Smooth muscle cell (in vitro differentiated cells): Measurements from ENCODE around the gene POU5F1. TPM values are rescaled to one million over a fixed set of nuclear protein-coding genes. Genes with fewer than 3 reads are reported as not detected.
"Not testable (repeated sequence)": the region's sequence is repeated elsewhere in the genome, so short reads cannot be mapped to it uniquely, and the experiment has no call there.

Experiments used
- DNase-seq: peaks from one replicate; lab custom pipeline; 2025; ENCODE audit not compliant: unreplicated experiment; lab: John Stamatoyannopoulos, UW
- H2AFZ ChIP-seq: fragments of 200-600 bp; sonication (generic); 2 replicates; pipeline ENCODE4 v1.6.0; 2016; ENCODE audit warnings: antibody characterized with exemption, low read depth, mild to moderate bottlenecking
- H3F3A ChIP-seq: fragments of 200-600 bp; sonication (generic); 2 replicates; pipeline ENCODE4 v1.6.0; 2017; ENCODE audit warnings: antibody characterized with exemption, low read depth
- H3K27ac ChIP-seq: fragments of 200-600 bp; sonication (generic); 2 replicates; pipeline ENCODE4 v1.5.1; 2016; ENCODE audit warnings: low read depth, mild to moderate bottlenecking
- H3K27me3 ChIP-seq: fragments of 200-600 bp; sonication (generic); 2 replicates; pipeline ENCODE4 v1.6.1; 2016; ENCODE audit warnings: low read depth, mild to moderate bottlenecking
- H3K36me3 ChIP-seq: fragments of 200-600 bp; sonication (generic); 2 replicates; pipeline ENCODE4 v1.5.1; 2016; ENCODE audit warnings: low read depth
- H3K4me1 ChIP-seq: fragments of 200-600 bp; sonication (generic); 2 replicates; pipeline ENCODE4 v1.5.1; 2016; ENCODE audit warnings: low read depth
- H3K4me2 ChIP-seq: fragments of 200-600 bp; sonication (generic); 2 replicates; pipeline ENCODE4 v1.6.0; 2016; ENCODE audit warnings: mild to moderate bottlenecking
- H3K4me3 ChIP-seq: fragments of 200-600 bp; sonication (generic); 2 replicates; pipeline ENCODE4 v1.5.1; 2016; ENCODE audit warnings: mild to moderate bottlenecking
- H3K79me2 ChIP-seq: fragments of 200-600 bp; sonication (generic); 2 replicates; pipeline ENCODE4 v1.6.0; 2016; ENCODE audit warnings: low read depth, mild to moderate bottlenecking
- H3K9ac ChIP-seq: fragments of 200-600 bp; sonication (generic); 2 replicates; pipeline ENCODE4 v1.6.0; 2016; ENCODE audit warnings: low read depth
- H3K9me3 ChIP-seq: fragments of 200-600 bp; sonication (generic); replicated peaks from 2 replicates; pipeline ENCODE4 v1.5.1; 2016; ENCODE audit warnings: low read depth
- H4K20me1 ChIP-seq: fragments of 200-600 bp; sonication (generic); 2 replicates; pipeline ENCODE4 v1.6.0; 2016; ENCODE audit warnings: low read depth
- CTCF ChIP-seq: fragments of 200-600 bp; sonication (generic); IDR thresholded peaks from 2 replicates; pipeline ENCODE4 v1.5.1; 2017; ENCODE audit warnings: borderline replicate concordance, mild to moderate bottlenecking, antibody characterized with exemption; ENCODE audit not compliant: insufficient read depth, poor library complexity, severe bottlenecking
- WGBS: methylation state at CpG from one replicate; pipeline ENCODE4 v1.1.7; 2016; ENCODE audit warnings: low lambda C conversion rate; 5-methylcytosine and 5-hydroxymethylcytosine counted together
- polyA plus RNA-seq: library from polyadenylated mRNA; unstranded; fragments of >200 nt; fragmentation: Nextera tagmentation; extraction: Ambion mirVana; gene quantifications from 2 replicates; pipeline ENCODE4 v1.2.1, GENCODE V29; 2016
- total RNA-seq: library from RNA; depleted of rRNA; stranded (reverse); fragments of >200 nt; gene quantifications from 2 replicates; pipeline ENCODE4 v1.2.3, GENCODE V29; 2014

Gene POU5F1
- total and polyA plus RNA-seq, 2 experiments from 2014 or later: not detected

GRCh38 chr6:31169123-31169857 is 1.2 kb downstream of the POU5F1 start:
- no peak for DNase-seq
- Histone ChIP-seq H2AFZ (no peak overlapping the region), H3K4me1 (peaks cover 6% of the 10 kb centered on the region), H3K9me3 (no peaks in the 10 kb centered on the region), H3K27me3 (peaks cover 27% of the 10 kb centered on the region), H3K4me3 (no peak overlapping the region), H3K27ac (no peak overlapping the region), H3F3A (no peaks in the 10 kb centered on the region), H3K36me3 (no peaks in the 10 kb centered on the region), H4K20me1 (no peaks in the 10 kb centered on the region), H3K4me2 (no peak overlapping the region), H3K79me2 (no peaks in the 10 kb centered on the region), H3K9ac (no peak overlapping the region)
- 28% methylated on average over 10 of the region's 10 CpGs for WGBS
- TF ChIP-seq CTCF: no peak

- H3K27me3 ChIP-seq: peaks cover 27% of the 10 kb centered on the region
- no peak overlapping the region for H3K27ac ChIP-seq
- H3K4me2 ChIP-seq: no peak overlapping the region
- DNase-seq: no peak
- H3K4me3 ChIP-seq: no peak overlapping the region
- no peaks in the 10 kb centered on the region for H3K79me2 ChIP-seq
- H2AFZ ChIP-seq: no peak overlapping the region
- no peak for TF ChIP-seq CTCF
- H3F3A ChIP-seq: no peaks in the 10 kb centered on the region
- H3K9me3 ChIP-seq: no peaks in the 10 kb centered on the region
- no peaks in the 10 kb centered on the region for H4K20me1 ChIP-seq
- WGBS: 8% methylated on average over 3 of the region's 3 CpGs
- H3K4me1 ChIP-seq: peaks cover 6% of the 10 kb centered on the region
- no peaks in the 10 kb centered on the region for H3K36me3 ChIP-seq
- no peak overlapping the region for H3K9ac ChIP-seq
These were observed 1.9 kb downstream of the POU5F1 start for GRCh38 chr6:31168606-31169005.

- Histone ChIP-seq H2AFZ (no peak overlapping the region), H3F3A (no peaks in the 10 kb centered on the region), H3K27me3 (peaks cover 27% of the 10 kb centered on the region), H3K27ac (no peak overlapping the region), H3K79me2 (no peaks in the 10 kb centered on the region), H3K4me2 (no peak overlapping the region), H3K9me3 (no peaks in the 10 kb centered on the region), H3K4me3 (no peak overlapping the region), H3K36me3 (no peaks in the 10 kb centered on the region), H4K20me1 (no peaks in the 10 kb centered on the region), H3K4me1 (no peaks in the 10 kb centered on the region), H3K9ac (no peak overlapping the region)
- no peak for TF ChIP-seq CTCF
- whole genome bisulfite sequencing: 70% methylated on average over 5 of the region's 5 CpGs
- DNase-seq: no peak
These were observed 4.5 kb downstream of the POU5F1 start for GRCh38 chr6:31165986-31166385.

GRCh38 chr6:31165064-31165832 is 5.2 kb downstream of the POU5F1 start:
- H2AFZ ChIP-seq, H3K27ac ChIP-seq, H3K9ac ChIP-seq, H3K79me2 ChIP-seq, H4K20me1 ChIP-seq, H3K36me3 ChIP-seq, H3K4me2 ChIP-seq, H3K4me1 ChIP-seq, DNase-seq, H3F3A ChIP-seq, H3K4me3 ChIP-seq, H3K9me3 ChIP-seq: not testable (repeated sequence)
- 94% methylated on average over 17 of the region's 17 CpGs for WGBS
- peaks cover 21% of the 10 kb centered on the region for H3K27me3 ChIP-seq

GRCh38 chr6:31164475-31165063 is 5.9 kb downstream of the POU5F1 start:
- WGBS: 98% methylated on average over 7 of the region's 9 CpGs
- H3K9me3 ChIP-seq, H3K36me3 ChIP-seq, H3K79me2 ChIP-seq, H3K4me3 ChIP-seq, H4K20me1 ChIP-seq, H2AFZ ChIP-seq, H3K4me1 ChIP-seq, H3K4me2 ChIP-seq, H3K9ac ChIP-seq, DNase-seq, H3K27ac ChIP-seq, H3F3A ChIP-seq: not testable (repeated sequence)
- H3K27me3 ChIP-seq: peaks cover 14% of the 10 kb centered on the region
